Left ventricle myocardium superior (tissue), 1 donor: ENCODE measurements around the gene DNAJC15. TPM values are rescaled to one million over a fixed set of nuclear protein-coding genes. Genes with fewer than 3 reads are reported as not detected.

Experiments
- ATAC-seq: fragments of 200-7000 bp; cut with Tn5 transposase; one replicate; pipeline ENCODE4 v1.9.1; 2020; ENCODE audit warnings: mild to moderate bottlenecking, moderate library complexity
- DNase-seq: peaks from one replicate; pipeline ENCODE4 v3.0.0-alpha.2; 2020
- intact Hi-C: fragments of 100-400 bp; cut with micrococcal nuclease; formaldehyde crosslinking; loops from one replicate; pipeline ENCODE4 v1.11.0; 2022
- total RNA-seq: library from RNA; stranded (reverse); fragmentation: NEBNext Ultra II Directional; extraction: Animal tissue kit (Norgen Biotek cat#: 25700); gene quantifications from one replicate; pipeline ENCODE4 v1.2.1, GENCODE V29; 2021
- donor health status: DM: no; HTN: yes; CAD: no; lungs with severe emphysema.

Gene DNAJC15
- total RNA-seq, 1 donor from 2014 or later: 26.6 TPM

GRCh38 chr13:43002021-43002420 is 21.4 kb upstream of the DNAJC15 start:
- no peak for DNase-seq
- intact Hi-C loops: no loop called here
- ATAC-seq: no peak

GRCh38 chr13:43003010-43003409 is 20.4 kb upstream of the DNAJC15 start:
- no peak for DNase-seq
- intact Hi-C loops: no loop called here
- no peak for ATAC-seq

GRCh38 chr13:43003729-43004128 is 19.7 kb upstream of the DNAJC15 start:
- DNase-seq: no peak
- no peak for ATAC-seq
- intact Hi-C loops: no loop called here

- intact Hi-C loops: no loop called here
- DNase-seq (no peak), ATAC-seq (no peak)
Measured at GRCh38 chr13:43005460-43006236, 17.7 kb upstream of the DNAJC15 start.

- ATAC-seq (no peak), DNase-seq (no peak)
- intact Hi-C loops: no loop called here
Measured at GRCh38 chr13:43006893-43007631, 16.3 kb upstream of the DNAJC15 start.

- intact Hi-C loops: no loop called here
- ATAC-seq (no peak), DNase-seq (no peak)
Measured at GRCh38 chr13:43008596-43008995, 14.8 kb upstream of the DNAJC15 start.

GRCh38 chr13:43009506-43009905 is 13.9 kb upstream of the DNAJC15 start:
- DNase-seq (no peak), ATAC-seq (no peak)
- intact Hi-C loops: no loop called here

- DNase-seq (no peak), ATAC-seq (no peak)
- intact Hi-C loops: no loop called here
Measured at GRCh38 chr13:43014162-43014561, 9.2 kb upstream of the DNAJC15 start.

GRCh38 chr13:43016226-43016625 is 7.2 kb upstream of the DNAJC15 start:
- ATAC-seq: no peak
- intact Hi-C loops: no loop called here
- no peak for DNase-seq

- no peak for ATAC-seq
- intact Hi-C loops: no loop called here
- no peak for DNase-seq
Measured at GRCh38 chr13:43019811-43020210, 3.6 kb upstream of the DNAJC15 start.

GRCh38 chr13:43020794-43021193 is 2.6 kb upstream of the DNAJC15 start:
- no peak for DNase-seq
- intact Hi-C loops: no loop called here
- ATAC-seq: no peak

GRCh38 chr13:43021926-43022670 is 1.3 kb upstream of the DNAJC15 start:
- DNase-seq (no peak), ATAC-seq (no peak)
- intact Hi-C loops: no loop called here

- intact Hi-C loops: no loop called here
- ATAC-seq: peak; percentile 2
- no peak for DNase-seq
Measured at GRCh38 chr13:43022934-43023288, 475 bp upstream of the DNAJC15 start.

- DNase-seq: no peak
- intact Hi-C loops: no loop called here
- no peak for ATAC-seq
Measured at GRCh38 chr13:43026262-43026661, 2.9 kb downstream of the DNAJC15 start.

- DNase-seq: no peak
- intact Hi-C loops: no loop called here
- ATAC-seq: no peak
Measured at GRCh38 chr13:43030548-43030947, 7.2 kb downstream of the DNAJC15 start.

- intact Hi-C loops: no loop called here
- no peak for DNase-seq
- no peak for ATAC-seq
Measured at GRCh38 chr13:43031881-43032280, 8.5 kb downstream of the DNAJC15 start.

- intact Hi-C loops: no loop called here
- ATAC-seq (no peak), DNase-seq (no peak)
Measured at GRCh38 chr13:43033038-43033437, 9.7 kb downstream of the DNAJC15 start.

- intact Hi-C loops: no loop called here
- ATAC-seq (peak; percentile 97), DNase-seq (peak; percentile 86)
Measured at GRCh38 chr13:43036351-43037250, 13.2 kb downstream of the DNAJC15 start.

GRCh38 chr13:43039966-43040365 is 16.6 kb downstream of the DNAJC15 start:
- ATAC-seq: no peak
- no peak for DNase-seq
- intact Hi-C loops: no loop called here
